Measurements from ENCODE around the gene DNASE2B.

DNASE2B gene

DNA sequence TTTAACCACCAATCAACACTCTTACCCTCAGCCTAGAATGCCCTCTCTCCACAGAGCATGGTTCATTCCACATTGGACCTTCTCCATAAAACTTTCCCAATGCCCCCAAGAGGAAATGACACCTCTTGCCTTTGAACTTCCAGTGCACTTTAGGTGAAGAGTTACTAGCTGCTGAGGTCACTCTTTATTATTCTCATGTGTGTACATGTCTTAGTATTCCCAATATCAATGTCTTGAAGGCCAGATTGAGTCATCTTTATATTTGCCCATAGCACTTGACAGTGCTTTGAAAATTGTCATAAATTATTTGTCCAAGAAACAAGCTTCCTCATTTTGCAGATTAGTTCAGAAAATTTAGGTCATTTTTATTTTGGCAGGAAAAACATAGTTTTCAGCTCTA is 8.1 kb upstream of the DNASE2B start:
- no peak overlapping the region for H3K27ac ChIP-seq

DNA sequence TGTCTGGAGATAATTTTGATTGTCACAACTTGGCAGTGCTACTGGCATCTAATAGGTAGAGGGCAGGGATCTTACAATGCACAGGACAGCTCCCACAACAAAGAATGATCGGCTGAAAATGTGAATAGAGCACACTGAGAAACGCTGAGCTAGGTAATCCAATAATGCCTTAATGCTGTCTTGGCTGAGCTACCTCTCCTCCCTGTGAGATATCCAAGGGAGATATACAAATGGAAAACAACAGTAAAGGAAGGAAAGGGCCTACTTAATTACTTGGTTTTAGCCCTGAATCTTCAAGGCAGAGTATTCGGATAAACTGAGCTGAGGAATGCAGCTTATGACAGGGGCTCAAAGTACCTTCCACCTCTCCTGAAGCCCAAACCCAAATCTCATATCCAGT is 2.9 kb downstream of the DNASE2B start:
- no peak overlapping the region for H3K4me3 ChIP-seq (ENCODE audit: low read depth, low read length)
- H3K4me1 ChIP-seq: no peaks in the 10 kb centered on the region
- H3K36me3 ChIP-seq (ENCODE audit: control insufficient read depth, insufficient read depth, low read length): no peaks in the 10 kb centered on the region
- TF ChIP-seq, protein P1, sequence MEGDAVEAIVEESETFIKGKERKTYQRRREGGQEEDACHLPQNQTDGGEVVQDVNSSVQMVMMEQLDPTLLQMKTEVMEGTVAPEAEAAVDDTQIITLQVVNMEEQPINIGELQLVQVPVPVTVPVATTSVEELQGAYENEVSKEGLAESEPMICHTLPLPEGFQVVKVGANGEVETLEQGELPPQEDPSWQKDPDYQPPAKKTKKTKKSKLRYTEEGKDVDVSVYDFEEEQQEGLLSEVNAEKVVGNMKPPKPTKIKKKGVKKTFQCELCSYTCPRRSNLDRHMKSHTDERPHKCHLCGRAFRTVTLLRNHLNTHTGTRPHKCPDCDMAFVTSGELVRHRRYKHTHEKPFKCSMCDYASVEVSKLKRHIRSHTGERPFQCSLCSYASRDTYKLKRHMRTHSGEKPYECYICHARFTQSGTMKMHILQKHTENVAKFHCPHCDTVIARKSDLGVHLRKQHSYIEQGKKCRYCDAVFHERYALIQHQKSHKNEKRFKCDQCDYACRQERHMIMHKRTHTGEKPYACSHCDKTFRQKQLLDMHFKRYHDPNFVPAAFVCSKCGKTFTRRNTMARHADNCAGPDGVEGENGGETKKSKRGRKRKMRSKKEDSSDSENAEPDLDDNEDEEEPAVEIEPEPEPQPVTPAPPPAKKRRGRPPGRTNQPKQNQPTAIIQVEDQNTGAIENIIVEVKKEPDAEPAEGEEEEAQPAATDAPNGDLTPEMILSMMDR (IDR thresholded peaks at IDR 0.05): no peak
- no peak overlapping the region for H3K4me2 ChIP-seq (ENCODE audit: low read length)
- no peaks in the 10 kb centered on the region for H3K79me2 ChIP-seq
- no peaks in the 10 kb centered on the region for H3K27me3 ChIP-seq (ENCODE audit: control insufficient read depth, insufficient read depth, low read length)
- no peak overlapping the region for H2AFZ ChIP-seq
- no peak overlapping the region for H3K27ac ChIP-seq
- no peaks in the 10 kb centered on the region for H3K9me3 ChIP-seq (ENCODE audit: control insufficient read depth, low read length)
- H3K9ac ChIP-seq: no peak overlapping the region

More for the DNA sequence above, 8.1 kb upstream of the DNASE2B start:
- H3K9ac ChIP-seq: no peak overlapping the region
- H2AFZ ChIP-seq: no peak overlapping the region
- no peaks in the 10 kb centered on the region for H3K36me3 ChIP-seq (ENCODE audit: control insufficient read depth, insufficient read depth, low read length)
- H3K79me2 ChIP-seq: no peaks in the 10 kb centered on the region
- no peaks in the 10 kb centered on the region for H3K9me3 ChIP-seq (ENCODE audit: control insufficient read depth, low read length)
- no peaks in the 10 kb centered on the region for H3K4me1 ChIP-seq
- TF ChIP-seq, protein P1 (IDR thresholded peaks at IDR 0.05): no peak
- no peak overlapping the region for H3K4me2 ChIP-seq (ENCODE audit: low read length)
- no peak overlapping the region for H3K4me3 ChIP-seq (ENCODE audit: low read depth, low read length)
- H3K27me3 ChIP-seq (ENCODE audit: control insufficient read depth, insufficient read depth, low read length): no peaks in the 10 kb centered on the region

DNA sequence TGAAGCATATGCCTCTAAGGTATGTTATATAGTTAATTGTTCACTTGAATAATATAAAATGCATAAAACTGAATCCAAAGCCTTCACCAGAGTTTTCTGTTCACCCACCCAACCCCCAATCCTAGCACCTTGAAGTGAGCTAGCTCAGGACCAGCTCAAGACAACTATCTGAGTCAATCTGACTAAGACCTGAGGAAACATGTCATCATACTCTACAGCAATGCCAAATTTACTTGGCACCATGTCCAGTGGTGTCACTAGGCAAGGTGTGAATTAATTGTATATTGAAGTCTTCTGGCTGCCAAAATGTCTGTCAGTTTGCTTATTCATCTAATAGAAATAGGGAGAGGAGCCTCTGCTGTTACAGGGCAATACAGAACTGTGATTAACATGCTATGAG is 3.8 kb downstream of the DNASE2B start:
- H3K36me3 ChIP-seq (ENCODE audit: control insufficient read depth, insufficient read depth, low read length): no peaks in the 10 kb centered on the region
- H3K4me1 ChIP-seq: no peaks in the 10 kb centered on the region
- no peak overlapping the region for H2AFZ ChIP-seq
- H3K9ac ChIP-seq: no peak overlapping the region
- H3K79me2 ChIP-seq: no peaks in the 10 kb centered on the region
- H3K4me3 ChIP-seq (ENCODE audit: low read depth, low read length): no peak overlapping the region
- no peaks in the 10 kb centered on the region for H3K9me3 ChIP-seq (ENCODE audit: control insufficient read depth, low read length)
- no peaks in the 10 kb centered on the region for H3K27me3 ChIP-seq (ENCODE audit: control insufficient read depth, insufficient read depth, low read length)
- TF ChIP-seq, protein P1 (IDR thresholded peaks at IDR 0.05): no peak
- H3K27ac ChIP-seq: no peak overlapping the region
- H3K4me2 ChIP-seq (ENCODE audit: low read length): no peak overlapping the region

DNA sequence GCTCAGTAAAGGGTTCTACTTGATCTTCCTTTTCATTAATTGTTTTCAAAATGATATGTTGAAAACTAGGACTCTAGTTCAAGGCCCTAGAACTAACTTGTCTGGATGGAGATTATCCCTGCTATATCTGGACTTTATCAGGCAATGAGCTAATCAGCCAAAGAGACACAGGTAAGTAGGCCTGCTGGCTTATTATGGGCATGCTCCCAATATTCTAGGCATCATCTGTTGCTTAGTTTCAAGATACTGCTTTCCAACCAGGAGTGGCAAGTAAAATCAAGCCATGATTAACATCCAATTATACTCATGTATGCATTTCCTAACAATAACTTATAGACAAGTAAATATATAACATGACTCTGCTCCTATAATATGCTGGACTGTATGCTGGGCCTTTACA is 4.2 kb downstream of the DNASE2B start:
- H3K36me3 ChIP-seq (ENCODE audit: control insufficient read depth, insufficient read depth, low read length): no peaks in the 10 kb centered on the region
- TF ChIP-seq, protein P1 (IDR thresholded peaks at IDR 0.05): no peak
- no peak overlapping the region for H3K27ac ChIP-seq
- no peaks in the 10 kb centered on the region for H3K9me3 ChIP-seq (ENCODE audit: control insufficient read depth, low read length)
- H3K4me1 ChIP-seq: no peaks in the 10 kb centered on the region
- no peak overlapping the region for H3K4me3 ChIP-seq (ENCODE audit: low read depth, low read length)
- H3K27me3 ChIP-seq (ENCODE audit: control insufficient read depth, insufficient read depth, low read length): no peaks in the 10 kb centered on the region
- no peak overlapping the region for H2AFZ ChIP-seq
- H3K9ac ChIP-seq: no peak overlapping the region
- no peaks in the 10 kb centered on the region for H3K79me2 ChIP-seq
- no peak overlapping the region for H3K4me2 ChIP-seq (ENCODE audit: low read length)

DNA sequence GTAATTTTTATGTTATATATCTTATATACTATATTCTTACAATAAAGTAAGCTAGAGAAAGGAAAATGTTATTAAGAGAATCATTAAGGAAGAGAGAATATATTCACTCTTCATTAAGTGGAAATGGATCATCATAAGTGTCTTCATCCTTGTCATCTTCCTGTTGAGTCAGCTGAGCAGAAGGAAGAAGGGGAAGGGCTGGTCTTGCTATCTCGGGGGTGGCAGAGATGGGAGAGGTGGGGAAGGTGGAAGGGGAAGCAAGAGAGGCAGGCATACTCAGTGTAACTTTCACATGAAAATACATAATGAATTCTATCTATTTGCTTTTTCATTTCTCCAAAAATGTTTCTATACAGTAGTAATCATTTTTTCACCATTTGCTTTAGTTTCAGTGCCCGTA is 5.1 kb downstream of the DNASE2B start:
- no peaks in the 10 kb centered on the region for H3K79me2 ChIP-seq
- H3K9me3 ChIP-seq (ENCODE audit: control insufficient read depth, low read length): no peaks in the 10 kb centered on the region
- H3K9ac ChIP-seq: no peak overlapping the region
- no peak overlapping the region for H3K27ac ChIP-seq
- no peaks in the 10 kb centered on the region for H3K4me1 ChIP-seq
- H2AFZ ChIP-seq: no peak overlapping the region
- no peaks in the 10 kb centered on the region for H3K27me3 ChIP-seq (ENCODE audit: control insufficient read depth, insufficient read depth, low read length)
- no peak overlapping the region for H3K4me3 ChIP-seq (ENCODE audit: low read depth, low read length)
- no peaks in the 10 kb centered on the region for H3K36me3 ChIP-seq (ENCODE audit: control insufficient read depth, insufficient read depth, low read length)
- TF ChIP-seq, protein P1 (IDR thresholded peaks at IDR 0.05): no peak
- no peak overlapping the region for H3K4me2 ChIP-seq (ENCODE audit: low read length)
